Measurements from ENCODE around the gene PGAP6. TPM values are rescaled to one million over a fixed set of nuclear protein-coding genes. Genes with fewer than 3 reads are reported as not detected.

The PGAP6 gene
- total and polyA plus RNA-seq, 4 donors: 27.4 to 41.4 (median 39.0) TPM

GRCh38 chr16:404971-405486 is 23.3 kb upstream of the PGAP6 start:
- ATAC-seq (ENCODE audit: low FRiP score) (no peak), DNase-seq (no peak)
- Histone ChIP-seq H3K27me3 (ENCODE audit: control insufficient read depth in 1 of 2, insufficient read depth in 2 of 2, low read length in 1 of 2) (no peaks in the 10 kb centered on the region), H3K4me3 (ENCODE audit: low read length in 2 of 2) (no peak overlapping the region), H3K4me1 (ENCODE audit: control insufficient read depth in 1 of 2, insufficient read depth in 2 of 2, low read length in 2 of 2) (no peaks in the 10 kb centered on the region), H3K36me3 (ENCODE audit: control insufficient read depth in 1 of 2, insufficient read depth in 2 of 2, low read length in 1 of 2) (no peaks in the 10 kb centered on the region), H3K27ac (ENCODE audit: low read depth in 1 of 2, low read length in 2 of 2) (no peak overlapping the region), H3K9me3 (ENCODE audit: control insufficient read depth, low read length) (no peaks in the 10 kb centered on the region)
- 82 to 86% methylated on average over 12 of the region's 12 CpGs for WGBS, 2 donors
- intact Hi-C loops (cut with DNase I): no loop called here

GRCh38 chr16:401468-402348 is 19.9 kb upstream of the PGAP6 start, which contains the start of gene DECR2:
DECR2 (plus strand) TSS chr16:401885; CDS start chr16:401964, 79 bp downstream.
- H3K27ac ChIP-seq (ENCODE audit: low read depth in 1 of 2, low read length in 2 of 2): peak within 1 kb of the TSS in 1 of 2 donors; percentile 8
- DNase-seq (peak; percentile 97 to 100), ATAC-seq (ENCODE audit: low FRiP score) (peak; percentile 95)
- H3K27me3 ChIP-seq (ENCODE audit: control insufficient read depth in 1 of 2, insufficient read depth in 2 of 2, low read length in 1 of 2): no peaks in the 10 kb centered on the region
- intact Hi-C loops (cut with DNase I): no loop called here
- WGBS, 2 donors: 1% methylated on average over 59 to 91 of the region's 91 CpGs
- H3K9me3 ChIP-seq (ENCODE audit: control insufficient read depth, low read length): no peaks in the 10 kb centered on the region
- no peaks in the 10 kb centered on the region for H3K4me1 ChIP-seq (ENCODE audit: control insufficient read depth in 1 of 2, insufficient read depth in 2 of 2, low read length in 2 of 2)
- H3K4me3 ChIP-seq (ENCODE audit: low read length in 2 of 2): peak within 1 kb of the TSS; percentile 15 to 58
- no peaks in the 10 kb centered on the region for H3K36me3 ChIP-seq (ENCODE audit: control insufficient read depth in 1 of 2, insufficient read depth in 2 of 2, low read length in 1 of 2)

- Histone ChIP-seq H3K9me3 (ENCODE audit: control insufficient read depth, low read length) (no peaks in the 10 kb centered on the region), H3K36me3 (ENCODE audit: control insufficient read depth in 1 of 2, insufficient read depth in 2 of 2, low read length in 1 of 2) (no peaks in the 10 kb centered on the region), H3K4me1 (ENCODE audit: control insufficient read depth in 1 of 2, insufficient read depth in 2 of 2, low read length in 2 of 2) (no peaks in the 10 kb centered on the region), H3K4me3 (ENCODE audit: low read length in 2 of 2) (no peak overlapping the region), H3K27me3 (ENCODE audit: control insufficient read depth in 1 of 2, insufficient read depth in 2 of 2, low read length in 1 of 2) (no peaks in the 10 kb centered on the region), H3K27ac (ENCODE audit: low read depth in 1 of 2, low read length in 2 of 2) (no peak overlapping the region)
- DNase-seq (peak in 1 of 2 donors; percentile 53), ATAC-seq (ENCODE audit: low FRiP score) (no peak)
- WGBS, 2 donors: 63 to 78% methylated on average over 10 of the region's 10 CpGs
- intact Hi-C loops (cut with DNase I): no loop called here
Observed at GRCh38 chr16:400061-400591, 18.3 kb upstream of the PGAP6 start.

GRCh38 chr16:399340-400019 is 17.7 kb upstream of the PGAP6 start:
- intact Hi-C loops (cut with DNase I): loop anchor here in 1 of 2 donors (10.0 kb wide), 1 partner anchor 265 kb away; the partner anchor contains the start of gene RHOT2
- H3K4me3 ChIP-seq (ENCODE audit: low read length in 2 of 2): no peak overlapping the region
- H3K27ac ChIP-seq (ENCODE audit: low read depth in 1 of 2, low read length in 2 of 2): no peak overlapping the region

GRCh38 chr16:398561-399339 is 17.0 kb upstream of the PGAP6 start:
- Histone ChIP-seq H3K4me1 (ENCODE audit: control insufficient read depth in 1 of 2, insufficient read depth in 2 of 2, low read length in 2 of 2) (no peaks in the 10 kb centered on the region), H3K36me3 (ENCODE audit: control insufficient read depth in 1 of 2, insufficient read depth in 2 of 2, low read length in 1 of 2) (no peaks in the 10 kb centered on the region), H3K27me3 (ENCODE audit: control insufficient read depth in 1 of 2, insufficient read depth in 2 of 2, low read length in 1 of 2) (no peaks in the 10 kb centered on the region), H3K4me3 (ENCODE audit: low read length in 2 of 2) (no peak overlapping the region), H3K9me3 (ENCODE audit: control insufficient read depth, low read length) (no peaks in the 10 kb centered on the region), H3K27ac (ENCODE audit: low read depth in 1 of 2, low read length in 2 of 2) (no peak overlapping the region)
- no peak for DNase-seq
- 86% methylated on average over 24 of the region's 24 CpGs for WGBS, 2 donors
- intact Hi-C loops (cut with DNase I): loop anchor here in 1 of 2 donors (10.0 kb wide), 1 partner anchor 266 kb away; the partner anchor contains the start of gene RHOT2
- ATAC-seq (ENCODE audit: low FRiP score): no peak

More at GRCh38 chr16:399340-400019, 17.7 kb upstream of the PGAP6 start:
- Histone ChIP-seq H3K27me3 (ENCODE audit: control insufficient read depth in 1 of 2, insufficient read depth in 2 of 2, low read length in 1 of 2) (no peaks in the 10 kb centered on the region), H3K4me1 (ENCODE audit: control insufficient read depth in 1 of 2, insufficient read depth in 2 of 2, low read length in 2 of 2) (no peaks in the 10 kb centered on the region), H3K9me3 (ENCODE audit: control insufficient read depth, low read length) (no peaks in the 10 kb centered on the region), H3K36me3 (ENCODE audit: control insufficient read depth in 1 of 2, insufficient read depth in 2 of 2, low read length in 1 of 2) (no peaks in the 10 kb centered on the region)
- WGBS, 2 donors: 85% methylated on average over 22 of the region's 22 CpGs
- DNase-seq: no peak
- ATAC-seq (ENCODE audit: low FRiP score): no peak

- WGBS, 2 donors: 14 to 20% methylated on average over 18 to 29 of the region's 29 CpGs
- Histone ChIP-seq H3K9me3 (ENCODE audit: control insufficient read depth, low read length) (no peaks in the 10 kb centered on the region), H3K27ac (ENCODE audit: low read depth in 1 of 2, low read length in 2 of 2) (peak overlapping the region in 1 of 2 donors; percentile 22), H3K27me3 (ENCODE audit: control insufficient read depth in 1 of 2, insufficient read depth in 2 of 2, low read length in 1 of 2) (no peaks in the 10 kb centered on the region), H3K36me3 (ENCODE audit: control insufficient read depth in 1 of 2, insufficient read depth in 2 of 2, low read length in 1 of 2) (no peaks in the 10 kb centered on the region), H3K4me3 (ENCODE audit: low read length in 2 of 2) (no peak overlapping the region), H3K4me1 (ENCODE audit: control insufficient read depth in 1 of 2, insufficient read depth in 2 of 2, low read length in 2 of 2) (no peaks in the 10 kb centered on the region)
- peak; percentile 58 for ATAC-seq (ENCODE audit: low FRiP score)
- peak; percentile 86 to 93 for DNase-seq
- intact Hi-C loops (cut with DNase I): loop anchor here in 1 of 2 donors (10.0 kb wide), 1 partner anchor 267 kb away; the partner anchor contains the start of gene RHOT2
Observed at GRCh38 chr16:397736-398332, 16.1 kb upstream of the PGAP6 start.

- ATAC-seq (ENCODE audit: low FRiP score) (no peak), DNase-seq (no peak)
- Histone ChIP-seq H3K4me3 (ENCODE audit: low read length in 2 of 2) (peak within 1 kb of the TSS; percentile 77 to 82), H3K4me1 (ENCODE audit: control insufficient read depth in 1 of 2, insufficient read depth in 2 of 2, low read length in 2 of 2) (no peaks in the 10 kb centered on the region), H3K27ac (ENCODE audit: low read depth in 1 of 2, low read length in 2 of 2) (peak within 1 kb of the TSS in 1 of 2 donors; percentile 52), H3K36me3 (ENCODE audit: control insufficient read depth in 1 of 2, insufficient read depth in 2 of 2, low read length in 1 of 2) (no peaks in the 10 kb centered on the region), H3K27me3 (ENCODE audit: control insufficient read depth in 1 of 2, insufficient read depth in 2 of 2, low read length in 1 of 2) (no peaks in the 10 kb centered on the region), H3K9me3 (ENCODE audit: control insufficient read depth, low read length) (no peaks in the 10 kb centered on the region)
- intact Hi-C loops (cut with DNase I): loop anchor here in 1 of 2 donors (10.0 kb wide), 1 partner anchor 268 kb away; the partner anchor contains the start of gene RHOT2
- 0% methylated on average over 21 to 75 of the region's 75 CpGs for WGBS, 2 donors
Observed at GRCh38 chr16:397135-397661, 15.4 kb upstream of the PGAP6 start, which contains the start of gene NME4. NME4 (plus strand) TSS chr16:397199; CDS start chr16:397223, 24 bp downstream.

All from aorta (tissue), 5 donors.